Spinal cord (tissue), 10 donors: ENCODE results near the gene ATP13A5. TPM values are rescaled to one million over a fixed set of nuclear protein-coding genes. Genes with fewer than 3 reads are reported as not detected.

Experiments used
- DNase-seq, 6 donors: peaks; one replicate each; pipeline versions ENCODE4 v3.0.0 to v3.0.0-alpha.2; 2013 to 2015; ENCODE audit warnings: low spot score in 6 of 6, low read depth in 4 of 6
- H3K27ac ChIP-seq: one replicate; pipeline ENCODE4 v1.5.1; 2013; ENCODE audit warnings: low read depth, low read length, control low read depth
- H3K27me3 ChIP-seq: one replicate; pipeline ENCODE4 v1.6.1; 2013; ENCODE audit warnings: low read length; ENCODE audit not compliant: control insufficient read depth, insufficient read depth
- H3K36me3 ChIP-seq: one replicate; pipeline ENCODE4 v1.6.1; 2013; ENCODE audit warnings: low read length; ENCODE audit not compliant: control insufficient read depth, insufficient read depth
- H3K4me1 ChIP-seq: one replicate; pipeline ENCODE4 v1.6.1; 2013; ENCODE audit warnings: low read length; ENCODE audit not compliant: control insufficient read depth, insufficient read depth
- H3K4me3 ChIP-seq: one replicate; pipeline ENCODE4 v1.5.1; 2013; ENCODE audit warnings: low read depth, low read length, control low read depth
- H3K9me3 ChIP-seq: one replicate; pipeline ENCODE4 v1.6.1; 2013; ENCODE audit warnings: low read length; ENCODE audit not compliant: control insufficient read depth, insufficient read depth
- WGBS: methylation state at CpG from one replicate; pipeline ENCODE4 v1.1.5; 2013; ENCODE audit warnings: missing lambda C conversion rate; ENCODE audit not compliant: insufficient coverage; 5-methylcytosine and 5-hydroxymethylcytosine counted together
- polyA plus RNA-seq, 2 donors: library from polyadenylated mRNA; unstranded; fragments of 120-200 nt; gene quantifications; one replicate each; pipeline ENCODE4 v1.2.1, GENCODE V29; 2013; ENCODE audit not compliant: insufficient read length in 2 of 2
- total RNA-seq, 2 donors: library from RNA; depleted of rRNA in 1 of 2; stranded (reverse); fragments of 120-200 nt in 1 of 2; fragments of >200 nt in 1 of 2; gene quantifications; one replicate each; pipeline versions ENCODE4 v1.2.3 to v1.2.4, GENCODE V29; 2013 to 2014
- donor health status: healthy.

The ATP13A5 gene
- total and polyA plus RNA-seq, 4 donors: 0.89 to 3.9 (median 2.1) TPM

DNA sequence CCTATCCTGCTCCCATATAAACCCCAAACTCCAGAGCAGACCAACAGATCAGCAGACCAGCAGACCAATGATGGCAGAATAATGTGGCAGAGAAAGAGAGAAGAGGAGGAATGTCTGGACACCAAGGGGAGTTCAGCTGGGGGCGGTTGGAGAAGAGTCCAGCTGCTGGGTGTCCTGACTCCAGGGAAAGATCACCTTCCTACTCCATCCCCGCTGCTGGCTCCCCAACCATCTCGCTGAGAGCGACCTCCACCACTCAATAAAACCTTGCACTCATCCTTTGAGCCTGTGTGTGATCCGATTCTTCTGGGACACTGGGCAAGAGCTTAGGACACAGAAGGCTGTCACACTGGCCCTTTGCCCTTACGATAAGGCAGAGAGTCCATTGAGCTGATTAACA lies 150.3 kb downstream of the ATP13A5 start:
- WGBS: 89% methylated on average over 6 of the region's 6 CpGs
- Histone ChIP-seq H3K36me3 (no peaks in the 10 kb centered on the region), H3K27ac (no peak overlapping the region), H3K4me1 (peaks cover 3% of the 10 kb centered on the region), H3K4me3 (no peak overlapping the region), H3K9me3 (no peaks in the 10 kb centered on the region), H3K27me3 (no peaks in the 10 kb centered on the region)
- DNase-seq: no peak

- H3K9me3 ChIP-seq: no peaks in the 10 kb centered on the region
- 50% methylated on average over 2 of the region's 6 CpGs for WGBS
- H3K27ac ChIP-seq: no peak overlapping the region
- no peaks in the 10 kb centered on the region for H3K27me3 ChIP-seq
- DNase-seq: no peak
- H3K4me1 ChIP-seq: peaks cover 3% of the 10 kb centered on the region
- no peaks in the 10 kb centered on the region for H3K36me3 ChIP-seq
- no peak overlapping the region for H3K4me3 ChIP-seq
Measured at GRCh38 chr3:193225302-193226125, 153.0 kb downstream of the ATP13A5 start.

Other genes starting within 250 kb of the ATP13A5 start
- 10 to 100 TPM in 1 of 2 donors, 1 to 10 TPM in 1; 9.3 to 10.7 TPM for gene PLAAT1, start 137.5 kb downstream of the ATP13A5 start, total RNA-seq
- gene PLAAT1, start 137.5 kb downstream of the ATP13A5 start, polyA plus RNA-seq: 10 to 100 TPM; 10.5 to 15.7 TPM
- 10 to 100 TPM; 26.4 to 43.9 TPM for gene ATP13A4, start 176.1 kb upstream of the ATP13A5 start, total RNA-seq
- 10 to 100 TPM; 45.2 to 53.4 TPM for gene ATP13A4, start 176.1 kb upstream of the ATP13A5 start, polyA plus RNA-seq
- gene OPA1, start 214.5 kb upstream of the ATP13A5 start, total RNA-seq: 100 to 1,000 TPM in 1 of 2 donors, 10 to 100 TPM in 1; 90.4 to 124 TPM
- gene OPA1, start 214.5 kb upstream of the ATP13A5 start, polyA plus RNA-seq: 10 to 100 TPM; 51.9 to 86.2 TPM